SK-N-MC (cell line): ENCODE results near the gene CAMTA1.
A peak's percentile ranks its signal among the peaks of the same experiment; 100 is the strongest.

Experiments
- DNase-seq: peaks from one replicate; pipeline ENCODE4 v3.0.0-alpha.2; 2011; ENCODE audit warnings: low read depth, low spot score
- H3K27ac ChIP-seq: fragments of 200-600 bp; sonication (generic); 2 replicates; pipeline ENCODE4 v1.5.1; 2016; ENCODE audit warnings: mixed run types
- H3K36me3 ChIP-seq: fragments of 200-600 bp; sonication (generic); 2 replicates; pipeline ENCODE4 v1.6.1; 2017; ENCODE audit warnings: antibody characterized with exemption, low read length, mixed read lengths; ENCODE audit not compliant: insufficient read depth
- H3K4me3 ChIP-seq: fragments of 200-600 bp; sonication (generic); 2 replicates; pipeline ENCODE4 v1.5.1; 2016
- H3K9ac ChIP-seq: fragments of 200-600 bp; sonication (generic); 2 replicates; pipeline ENCODE4 v1.8.0; 2017; ENCODE audit warnings: mixed run types, mixed read lengths; ENCODE audit not compliant: insufficient read length
- H3K9me3 ChIP-seq: fragments of 200-600 bp; sonication (generic); 2 replicates; pipeline ENCODE4 v1.6.1; 2017; ENCODE audit warnings: low read depth, mild to moderate bottlenecking, antibody characterized with exemption, low read length, moderate library complexity, mixed read lengths
- EZH2 ChIP-seq: fragments of 200-600 bp; sonication (generic); IDR thresholded peaks from one replicate; pipeline ENCODE4 v1.6.1; 2017; ENCODE audit warnings: antibody characterized with exemption
- FOXP2 ChIP-seq: optimal IDR thresholded peaks from 2 replicates; pipeline ENCODE3; 2011; ENCODE audit warnings: mild to moderate bottlenecking, moderate library complexity; ENCODE audit not compliant: insufficient read depth; ENCODE audit errors: extremely low read length, control extremely low read depth
- POLR2AphosphoS5 ChIP-seq: IDR thresholded peaks from 2 replicates; pipeline ENCODE4 v1.6.1; 2012; ENCODE audit warnings: mild to moderate bottlenecking, low read depth, low read length, borderline replicate concordance

Gene CAMTA1

GRCh38 chr1:6788946-6789345, 3.7 kb downstream of the CAMTA1 start:
- Histone ChIP-seq H3K4me3 (no peak overlapping the region), H3K9me3 (no peaks in the 10 kb centered on the region), H3K27ac (no peak overlapping the region), H3K9ac (no peak overlapping the region), H3K36me3 (no peaks in the 10 kb centered on the region)
- no peak for DNase-seq
- TF ChIP-seq EZH2: no peak
- no peak for TF ChIP-seq FOXP2
- no peak for TF ChIP-seq POLR2AphosphoS5

GRCh38 chr1:6790146-6790545, 4.9 kb downstream of the CAMTA1 start:
- H3K9me3 ChIP-seq: no peaks in the 10 kb centered on the region
- no peak overlapping the region for H3K27ac ChIP-seq
- no peak overlapping the region for H3K4me3 ChIP-seq
- H3K9ac ChIP-seq: no peak overlapping the region
- no peak for TF ChIP-seq EZH2
- TF ChIP-seq FOXP2: no peak
- TF ChIP-seq POLR2AphosphoS5: no peak
- H3K36me3 ChIP-seq: no peaks in the 10 kb centered on the region
- no peak for DNase-seq

GRCh38 chr1:6794164-6794563, 8.9 kb downstream of the CAMTA1 start:
- Histone ChIP-seq H3K9ac (no peak overlapping the region), H3K27ac (no peak overlapping the region), H3K36me3 (no peaks in the 10 kb centered on the region), H3K9me3 (no peaks in the 10 kb centered on the region), H3K4me3 (no peak overlapping the region)
- TF ChIP-seq POLR2AphosphoS5 (no peak), EZH2 (no peak), FOXP2 (no peak)
- DNase-seq: peak; percentile 50

- no peak for DNase-seq
- H3K4me3 ChIP-seq: no peak overlapping the region
- no peaks in the 10 kb centered on the region for H3K36me3 ChIP-seq
- TF ChIP-seq EZH2: no peak
- no peak for TF ChIP-seq FOXP2
- no peak for TF ChIP-seq POLR2AphosphoS5
- H3K9ac ChIP-seq: no peak overlapping the region
- H3K27ac ChIP-seq: peak overlapping the region; percentile 58
- H3K9me3 ChIP-seq: no peaks in the 10 kb centered on the region
These were observed 9.9 kb downstream of the CAMTA1 start for GRCh38 chr1:6795203-6795602.

GRCh38 chr1:6795661-6796060, 10.4 kb downstream of the CAMTA1 start:
- H3K36me3 ChIP-seq: no peaks in the 10 kb centered on the region
- TF ChIP-seq EZH2 (no peak), POLR2AphosphoS5 (no peak), FOXP2 (no peak)
- peak overlapping the region; percentile 9 for H3K9ac ChIP-seq
- no peaks in the 10 kb centered on the region for H3K9me3 ChIP-seq
- H3K4me3 ChIP-seq: no peak overlapping the region
- H3K27ac ChIP-seq: peak overlapping the region; percentile 58
- DNase-seq: no peak

- Histone ChIP-seq H3K27ac (no peak overlapping the region; the same call in 1 of the 2 replicates), H3K9me3 (no peaks in the 10 kb centered on the region), H3K4me3 (no peak overlapping the region), H3K9ac (no peak overlapping the region), H3K36me3 (no peaks in the 10 kb centered on the region)
- DNase-seq: no peak
- no peak for TF ChIP-seq FOXP2
- TF ChIP-seq POLR2AphosphoS5: no peak
- no peak for TF ChIP-seq EZH2
These were observed 10.8 kb downstream of the CAMTA1 start for GRCh38 chr1:6796095-6796494.

- H3K36me3 ChIP-seq: no peaks in the 10 kb centered on the region
- no peak overlapping the region for H3K4me3 ChIP-seq
- H3K27ac ChIP-seq: no peak overlapping the region
- no peaks in the 10 kb centered on the region for H3K9me3 ChIP-seq
- TF ChIP-seq FOXP2: no peak
- TF ChIP-seq POLR2AphosphoS5: no peak
- TF ChIP-seq EZH2: no peak
- H3K9ac ChIP-seq: no peak overlapping the region
- no peak for DNase-seq
These were observed 14.2 kb downstream of the CAMTA1 start for GRCh38 chr1:6799499-6799898.

- Histone ChIP-seq H3K27ac (no peak overlapping the region), H3K9me3 (no peaks in the 10 kb centered on the region), H3K9ac (no peak overlapping the region), H3K36me3 (no peaks in the 10 kb centered on the region), H3K4me3 (no peak overlapping the region)
- DNase-seq: no peak
- TF ChIP-seq FOXP2: no peak
- TF ChIP-seq POLR2AphosphoS5: no peak
- TF ChIP-seq EZH2: no peak
These were observed 15.5 kb downstream of the CAMTA1 start for GRCh38 chr1:6800745-6801144.

- Histone ChIP-seq H3K9me3 (no peaks in the 10 kb centered on the region), H3K4me3 (no peak overlapping the region), H3K27ac (no peak overlapping the region), H3K36me3 (no peaks in the 10 kb centered on the region), H3K9ac (no peak overlapping the region)
- no peak for DNase-seq
- TF ChIP-seq EZH2: no peak
- TF ChIP-seq FOXP2: no peak
- no peak for TF ChIP-seq POLR2AphosphoS5
These were observed 15.9 kb downstream of the CAMTA1 start for GRCh38 chr1:6801199-6801598.
